Natural killer cell (primary cell): ENCODE results near the gene SDF2. TPM values are rescaled to one million over a fixed set of nuclear protein-coding genes. Genes with fewer than 3 reads are reported as not detected.
A peak's percentile ranks its signal among the peaks of the same experiment; 100 is the strongest.

ENCODE experiments used
- ATAC-seq, 3 donors: fragments of 150-1000 bp in 2 of 3; fragments of 200-7000 bp in 1 of 3; cut with Tn5 transposase; 1 replicate in 1 of 3; 2 replicates in 2 of 3; pipeline ENCODE4 v1.10.0; 2021; ENCODE audit warnings: mild to moderate bottlenecking in 2 of 3, moderate library complexity in 2 of 3
- DNase-seq, 2 donors: peaks; one replicate each; pipeline versions ENCODE4 v3.0.0 to v3.0.0-alpha.2; 2013 to 2021; ENCODE audit warnings: mixed read lengths in 1 of 2
- H3K27ac ChIP-seq: one replicate; pipeline ENCODE4 v1.5.1; 2013; ENCODE audit warnings: mild to moderate bottlenecking, low read length
- H3K27me3 ChIP-seq: one replicate; pipeline ENCODE4 v1.6.1; 2013; ENCODE audit warnings: low read length; ENCODE audit not compliant: control insufficient read depth, insufficient read depth
- H3K36me3 ChIP-seq: one replicate; pipeline ENCODE4 v1.6.1; 2013; ENCODE audit warnings: low read length; ENCODE audit not compliant: control insufficient read depth, insufficient read depth
- H3K4me1 ChIP-seq: one replicate; pipeline ENCODE4 v1.6.1; 2013; ENCODE audit warnings: low read length; ENCODE audit not compliant: control insufficient read depth, insufficient read depth
- H3K4me3 ChIP-seq: one replicate; pipeline ENCODE4 v1.5.1; 2013; ENCODE audit warnings: low read length
- H3K9me3 ChIP-seq: one replicate; pipeline ENCODE4 v1.6.1; 2013; ENCODE audit warnings: low read length; ENCODE audit not compliant: control insufficient read depth, insufficient read depth
- H3K27ac Mint-ChIP-seq, 2 donors: one replicate each; pipeline ENCODE4 v1.8.0; 2022; ENCODE audit warnings: mild to moderate bottlenecking in 2 of 2, mixed read lengths in 2 of 2, moderate library complexity in 1 of 2
- H3K27me3 Mint-ChIP-seq, 2 donors: one replicate each; pipeline ENCODE4 v1.8.0; 2022; ENCODE audit warnings: low read depth in 2 of 2, mixed read lengths in 2 of 2
- H3K36me3 Mint-ChIP-seq: one replicate; pipeline ENCODE4 v1.8.0; 2022; ENCODE audit warnings: mixed read lengths
- H3K4me1 Mint-ChIP-seq, 2 donors: one replicate each; pipeline ENCODE4 v1.8.0; 2022; ENCODE audit warnings: mixed read lengths in 2 of 2
- H3K4me3 Mint-ChIP-seq: one replicate; pipeline ENCODE4 v1.8.0; 2022; ENCODE audit warnings: mild to moderate bottlenecking, moderate library complexity, mixed read lengths
- H3K9me3 Mint-ChIP-seq, 2 donors: one replicate each; pipeline ENCODE4 v1.8.0; 2022; ENCODE audit warnings: mixed read lengths in 2 of 2
- WGBS: methylation state at CpG from one replicate; pipeline ENCODE4 v1.1.7; 2013; ENCODE audit warnings: missing lambda C conversion rate; ENCODE audit not compliant: insufficient coverage; 5-methylcytosine and 5-hydroxymethylcytosine counted together
- intact Hi-C: fragments of 100-400 bp; cut with micrococcal nuclease; formaldehyde crosslinking; loops from one replicate; pipeline ENCODE4 v1.14.2; 2022
- total RNA-seq, 4 donors: library from RNA; stranded (reverse); fragments of 120-200 nt in 1 of 4; gene quantifications; one replicate each; pipeline versions ENCODE4 v1.2.3 to v1.2.4, GENCODE V29; 2013 to 2022
- TF ChIP-seq, protein P1 (sequence below): fragments of 200-600 bp; IDR thresholded peaks from one replicate; pipeline ENCODE4 v1.8.0; 2022; ENCODE audit warnings: antibody characterized with exemption

Gene SDF2
- total RNA-seq, 3 donors from 2014 or later (not counting 1 experiment from before 2014, with no cell fraction given) = 53.0 to 65.3 (median 53.7) TPM

DNA sequence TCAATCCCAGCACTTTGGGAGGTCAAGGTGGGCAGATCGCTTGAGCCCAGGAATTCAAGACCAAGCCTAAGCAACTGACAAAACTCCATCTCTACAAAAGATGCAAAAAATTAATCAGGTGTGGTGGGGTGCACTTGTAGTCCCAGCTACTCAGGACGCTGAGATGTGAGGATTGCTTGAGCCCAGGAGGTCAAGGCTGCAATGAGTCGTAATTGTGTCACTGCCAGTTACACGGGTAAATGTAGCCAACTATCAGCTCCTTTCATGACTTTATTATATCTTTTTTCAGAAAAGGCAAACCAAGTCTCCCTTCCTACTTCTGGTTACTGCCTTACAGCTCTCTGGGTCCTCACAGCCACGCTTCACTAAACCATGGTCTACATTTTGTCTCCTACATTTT, 4.0 kb downstream of the SDF2 start:
- Mint-ChIP-seq H3K4me1 (peaks cover 25 to 35% of the 10 kb centered on the region in 2 donors), H3K27me3 (no peaks in the 10 kb centered on the region), H3K9me3 (no peaks in the 10 kb centered on the region), H3K27ac (no peak overlapping the region), H3K36me3 (no peaks in the 10 kb centered on the region), H3K4me3 (no peak overlapping the region)
- TF ChIP-seq, protein P1, sequence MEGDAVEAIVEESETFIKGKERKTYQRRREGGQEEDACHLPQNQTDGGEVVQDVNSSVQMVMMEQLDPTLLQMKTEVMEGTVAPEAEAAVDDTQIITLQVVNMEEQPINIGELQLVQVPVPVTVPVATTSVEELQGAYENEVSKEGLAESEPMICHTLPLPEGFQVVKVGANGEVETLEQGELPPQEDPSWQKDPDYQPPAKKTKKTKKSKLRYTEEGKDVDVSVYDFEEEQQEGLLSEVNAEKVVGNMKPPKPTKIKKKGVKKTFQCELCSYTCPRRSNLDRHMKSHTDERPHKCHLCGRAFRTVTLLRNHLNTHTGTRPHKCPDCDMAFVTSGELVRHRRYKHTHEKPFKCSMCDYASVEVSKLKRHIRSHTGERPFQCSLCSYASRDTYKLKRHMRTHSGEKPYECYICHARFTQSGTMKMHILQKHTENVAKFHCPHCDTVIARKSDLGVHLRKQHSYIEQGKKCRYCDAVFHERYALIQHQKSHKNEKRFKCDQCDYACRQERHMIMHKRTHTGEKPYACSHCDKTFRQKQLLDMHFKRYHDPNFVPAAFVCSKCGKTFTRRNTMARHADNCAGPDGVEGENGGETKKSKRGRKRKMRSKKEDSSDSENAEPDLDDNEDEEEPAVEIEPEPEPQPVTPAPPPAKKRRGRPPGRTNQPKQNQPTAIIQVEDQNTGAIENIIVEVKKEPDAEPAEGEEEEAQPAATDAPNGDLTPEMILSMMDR = no peak
- intact Hi-C loops = no loop called here
- Histone ChIP-seq H3K9me3 (no peaks in the 10 kb centered on the region), H3K27ac (no peak overlapping the region), H3K27me3 (no peaks in the 10 kb centered on the region), H3K4me3 (no peak overlapping the region), H3K36me3 (peaks cover 12% of the 10 kb centered on the region), H3K4me1 (peaks cover 10% of the 10 kb centered on the region)
- 95% methylated on average over 4 of the region's 5 CpGs for WGBS
- no peak for DNase-seq
- ATAC-seq = no peak

- no peaks in the 10 kb centered on the region for H3K9me3 Mint-ChIP-seq
- intact Hi-C loops = no loop called here
- H3K27me3 ChIP-seq = no peaks in the 10 kb centered on the region
- peaks cover 26% of the 10 kb centered on the region for H3K36me3 ChIP-seq
- no peaks in the 10 kb centered on the region for H3K27me3 Mint-ChIP-seq
- 99% methylated on average over 4 of the region's 5 CpGs for WGBS
- no peaks in the 10 kb centered on the region for H3K9me3 ChIP-seq
- H3K4me3 ChIP-seq = no peak overlapping the region
- no peak overlapping the region for H3K4me3 Mint-ChIP-seq
- peak overlapping the region; percentile 2 to 35 for H3K27ac Mint-ChIP-seq
- ATAC-seq = peak in 1 of 3 donors; percentile 20
- H3K27ac ChIP-seq = no peak overlapping the region
- no peak for DNase-seq
- TF ChIP-seq, protein P1 = no peak
- H3K4me1 ChIP-seq = no peaks in the 10 kb centered on the region
- H3K4me1 Mint-ChIP-seq = peaks cover 5 to 15% of the 10 kb centered on the region in 2 donors
- H3K36me3 Mint-ChIP-seq = no peaks in the 10 kb centered on the region
These were observed 6.5 kb downstream of the SDF2 start for GRCh38 chr17:28655160-28655559.

GRCh38 chr17:28648698-28649097, 13.0 kb downstream of the SDF2 start:
- ATAC-seq = no peak
- 99% methylated on average over 2 of the region's 2 CpGs for WGBS
- Histone ChIP-seq H3K27me3 (no peaks in the 10 kb centered on the region), H3K36me3 (peaks cover 30% of the 10 kb centered on the region), H3K4me1 (peaks cover 29% of the 10 kb centered on the region), H3K4me3 (no peak overlapping the region), H3K9me3 (no peaks in the 10 kb centered on the region), H3K27ac (no peak overlapping the region)
- TF ChIP-seq, protein P1 = no peak
- H3K4me1 Mint-ChIP-seq = peaks cover 25 to 26% of the 10 kb centered on the region in 2 donors
- H3K9me3 Mint-ChIP-seq = no peaks in the 10 kb centered on the region
- no peaks in the 10 kb centered on the region for H3K27me3 Mint-ChIP-seq
- DNase-seq = no peak
- H3K27ac Mint-ChIP-seq = no peak overlapping the region
- intact Hi-C loops = loop anchor here (5.0 kb wide), 1 partner anchor 254 kb away; the partner anchor contains the start of gene DHRS13
- H3K4me3 Mint-ChIP-seq = no peak overlapping the region
- no peaks in the 10 kb centered on the region for H3K36me3 Mint-ChIP-seq
